HepG2 (cell line): ENCODE measurements around the gene NOL4L. TPM values are rescaled to one million over a fixed set of nuclear protein-coding genes. Genes with fewer than 3 reads are reported as not detected.

Experiments used
- ATAC-seq: fragments of 200-7000 bp; cut with Tn5 transposase; 3 replicates; pipeline ENCODE4 v1.9.1; 2020; ENCODE audit warnings: mild to moderate bottlenecking, moderate library complexity
- BruUV-seq: library from RNA; stranded (reverse); fragments of 400-500 nt; replicated peaks from 2 replicates; lab custom pipeline; 2021; lab: Mats Ljungman, UMichigan
- CTCF ChIA-PET: fragments of 300-600 bp; formaldehyde crosslinking; extraction: SDS; loops from one replicate; lab custom pipeline; 2021; ENCODE audit warnings: low total read pairs, inconsistent platforms, low intra/inter-chr PET ratio; lab: Yijun Ruan, JAX
- POLR2A ChIA-PET: fragments of 350-600 bp; sonication (Branson Sonifier 250); formaldehyde crosslinking; loops from one replicate; lab custom pipeline; 2020; ENCODE audit warnings: antibody characterized with exemption, inconsistent platforms; lab: Yijun Ruan, JAX
- DNase-seq: peaks from one replicate; pipeline ENCODE4 v3.0.0-alpha.2; 2015; ENCODE audit warnings: low spot score
- FAIRE-seq: peaks from 3 replicates; lab custom pipeline; 2011; peaks lifted over from hg19 to GRCh38; lab: Jason Lieb, UNC
- H2AFZ ChIP-seq: one replicate; pipeline ENCODE4 v1.6.1; 2011; ENCODE audit warnings: low read length, inconsistent platforms
- H3K27ac ChIP-seq: fragments of 300-600 bp; 3 replicates; pipeline ENCODE4 v1.8.0; 2011; ENCODE audit warnings: mixed run types, mild to moderate bottlenecking, mixed read lengths, low read length, inconsistent platforms; ENCODE audit not compliant: insufficient read depth; ENCODE audit errors: extremely low read length
- H3K27me3 ChIP-seq, 2 experiments: fragments of 200-600 bp in 1 of 2; 2 replicates in 1 of 2; 3 replicates in 1 of 2; pipeline versions ENCODE4 v1.6.0 to v1.8.0; 2011; ENCODE audit warnings: low read length in 2 of 2, mild to moderate bottlenecking in 2 of 2, moderate library complexity in 2 of 2, inconsistent platforms in 1 of 2; ENCODE audit not compliant: insufficient read depth in 2 of 2, control insufficient read depth in 1 of 2
- H3K36me3 ChIP-seq, 2 experiments: fragments of 200-600 bp in 1 of 2; replicated peaks in 1 of 2; 2 replicates in 1 of 2; 3 replicates in 1 of 2; pipeline versions ENCODE4 v1.5.1 to v1.8.0; 2011; ENCODE audit warnings: low read length in 2 of 2, inconsistent platforms in 1 of 2; ENCODE audit not compliant: insufficient read depth in 2 of 2, control insufficient read depth in 1 of 2
- H3K4me1 ChIP-seq: 2 replicates; pipeline ENCODE4 v1.5.1; 2012; ENCODE audit warnings: low read length, inconsistent platforms; ENCODE audit not compliant: insufficient read depth
- H3K4me2 ChIP-seq: 2 replicates; pipeline ENCODE4 v1.6.0; 2011; ENCODE audit warnings: low read depth, low read length, inconsistent platforms
- H3K4me3 ChIP-seq, 3 experiments: fragments of 200-600 bp in 1 of 3; sonication (generic), shearing (Covaris generic) in 1 of 3; replicated peaks in 1 of 3; 2 replicates each; pipeline ENCODE4 v1.5.1; 2011 to 2016; ENCODE audit warnings: low read length in 3 of 3, inconsistent platforms in 2 of 3, low read depth in 2 of 3, mild to moderate bottlenecking in 2 of 3, control low read depth in 1 of 3, mixed read lengths in 1 of 3; ENCODE audit not compliant: insufficient read depth in 1 of 3
- H3K79me2 ChIP-seq: one replicate; pipeline ENCODE4 v1.6.1; 2011; ENCODE audit warnings: low read length, inconsistent platforms; ENCODE audit not compliant: insufficient read depth
- H3K9ac ChIP-seq: 2 replicates; pipeline ENCODE4 v1.6.0; 2011; ENCODE audit warnings: mild to moderate bottlenecking, low read depth, low read length, inconsistent platforms; ENCODE audit not compliant: insufficient read depth
- H3K9me3 ChIP-seq: 2 replicates; pipeline ENCODE4 v1.5.1; 2012; ENCODE audit warnings: mild to moderate bottlenecking, low read length
- H4K20me1 ChIP-seq: 2 replicates; pipeline ENCODE4 v1.6.0; 2011; ENCODE audit warnings: inconsistent platforms, mild to moderate bottlenecking, low read length, moderate library complexity; ENCODE audit not compliant: insufficient read depth
- HES4 ChIP-seq: sonication (generic); formaldehyde crosslinking; IDR thresholded peaks from 2 replicates; pipeline ENCODE4 v1.9.0; 2021; ENCODE audit warnings: mild to moderate bottlenecking, missing genetic modification reagents, borderline replicate concordance
- HNRNPK ChIP-seq: fragments of 200-400 bp; formaldehyde crosslinking; IDR thresholded peaks from 2 replicates; pipeline ENCODE4 v1.6.1; 2018; ENCODE audit warnings: low read length, low read depth, moderate library complexity, mild to moderate bottlenecking; ENCODE audit not compliant: poor library complexity, severe bottlenecking
- MTA1 ChIP-seq: sonication (generic); formaldehyde crosslinking; IDR thresholded peaks from 2 replicates; pipeline ENCODE4 v1.4.0; 2020; ENCODE audit warnings: missing genetic modification reagents, mild to moderate bottlenecking, borderline replicate concordance
- POGZ ChIP-seq: sonication (generic); formaldehyde crosslinking; IDR thresholded peaks from 2 replicates; pipeline ENCODE4 v1.4.0; 2020; ENCODE audit warnings: mild to moderate bottlenecking, missing genetic modification reagents
- SP2 ChIP-seq: sonication (generic); formaldehyde crosslinking; IDR thresholded peaks from 2 replicates; pipeline ENCODE4 v1.5.1; 2020; ENCODE audit warnings: mild to moderate bottlenecking, missing genetic modification reagents
- ZNF276 ChIP-seq: sonication (generic); formaldehyde crosslinking; IDR thresholded peaks from 2 replicates; pipeline ENCODE4 v1.4.0; 2020; ENCODE audit warnings: mild to moderate bottlenecking, low read depth, missing genetic modification reagents
- ZNF343 ChIP-seq: sonication (generic); formaldehyde crosslinking; IDR thresholded peaks from 2 replicates; pipeline ENCODE4 v1.4.0; 2020; ENCODE audit warnings: mild to moderate bottlenecking, missing genetic modification reagents
- ZNF441 ChIP-seq: sonication (generic); formaldehyde crosslinking; IDR thresholded peaks from 2 replicates; pipeline ENCODE4 v1.7.0; 2021; ENCODE audit warnings: missing genetic modification reagents, borderline replicate concordance
- ZNF496 ChIP-seq: sonication (generic); formaldehyde crosslinking; IDR thresholded peaks from 2 replicates; pipeline ENCODE4 v1.8.1; 2023; ENCODE audit warnings: mild to moderate bottlenecking, moderate library complexity, missing genetic modification reagents; ENCODE audit not compliant: insufficient replicate concordance
- ZNF556 ChIP-seq: sonication (generic); formaldehyde crosslinking; IDR thresholded peaks from 2 replicates; pipeline ENCODE4 v1.4.0; 2020; ENCODE audit warnings: mild to moderate bottlenecking, missing genetic modification reagents, borderline replicate concordance
- ZNF724P ChIP-seq: sonication (generic); formaldehyde crosslinking; IDR thresholded peaks from 2 replicates; pipeline ENCODE4 v1.8.0; 2022; ENCODE audit warnings: missing genetic modification reagents, borderline replicate concordance
- WGBS: methylation state at CpG from one replicate; pipeline ENCODE4 v1.1.6; 2017; ENCODE audit warnings: low lambda C conversion rate; 5-methylcytosine and 5-hydroxymethylcytosine counted together
- in situ Hi-C: cut with HindIII; loops from 2 replicates; pipeline ENCODE4 v1.10.0; 2017; ENCODE audit warnings: low pct_unique_long_range_greater_than_20kb; ENCODE audit not compliant: extremely low pct_ligation_motif_present
- intact Hi-C: fragments of 100-400 bp; cut with micrococcal nuclease; formaldehyde crosslinking; loops from one replicate; pipeline ENCODE4 v1.10.0; 2022; ENCODE audit not compliant: unreplicated experiment
- polyA plus RNA-seq, 8 experiments: library from polyadenylated mRNA; depleted of rRNA in 3 of 8; stranded (reverse) in 7 of 8; unstranded in 1 of 8; fragments of >200 nt; fragmentation: Illumina TruSeq in 4 of 8; extraction: Trizol in 4 of 8; gene quantifications; 2 replicates each; pipeline versions ENCODE4 v1.2.1 to v1.2.3, GENCODE V29; 2011 to 2016; ENCODE audit warnings: low read depth in 4 of 8, missing spikeins in 1 of 8, mixed read lengths in 1 of 8; ENCODE audit not compliant: insufficient read depth in 1 of 8
- total RNA-seq, 5 experiments: library from RNA; depleted of rRNA; stranded (reverse); fragments of >200 nt; fragmentation: Illumina TruSeq; extraction: Trizol; gene quantifications; 2 replicates each; pipeline ENCODE4 v1.2.3, GENCODE V29; 2016; ENCODE audit warnings: low read depth in 1 of 5

The NOL4L gene
- total and polyA plus RNA-seq, 2 of the 13 experiments (the other 11 are each of a cell fraction or from before 2014, with no cell fraction given): 16.6 to 35.4 TPM

GRCh38 chr20:32600681-32601237 is 15.6 kb upstream of the NOL4L start:
- POLR2A ChIA-PET: no interaction called here
- in situ Hi-C loops: no loop called here
- H3K9ac ChIP-seq: no peak overlapping the region

More at GRCh38 chr20:32600681-32601237, 15.6 kb upstream of the NOL4L start:
- ATAC-seq: peak; percentile 14; the same call in 2 of the 3 replicates
- H3K36me3 ChIP-seq: no peaks in the 10 kb centered on the region
- CTCF ChIA-PET: no interaction called here
- peaks cover 20% of the 10 kb centered on the region for H3K4me1 ChIP-seq
- no peak overlapping the region for H3K27ac ChIP-seq
- DNase-seq: no peak
- no TSS peak for BruUV-seq
- no peaks in the 10 kb centered on the region for H3K79me2 ChIP-seq
- no peak for FAIRE-seq
- H3K4me3 ChIP-seq: no peak overlapping the region
- no peak for TF ChIP-seq HNRNPK
- TF ChIP-seq SP2 (CRISPR knock-in tag): 0 out of 2 replicates have a peak, but pooled peaks have one; percentile 15
- TF ChIP-seq ZNF496 (CRISPR knock-in tag): no peak
- 0 out of 2 replicates have a peak, but pooled peaks have one; percentile 30 for TF ChIP-seq ZNF556 (CRISPR knock-in tag)
- TF ChIP-seq MTA1: 0 out of 2 replicates have a peak, but pooled peaks have one; percentile 20
- no peak for TF ChIP-seq ZNF724P (CRISPR knock-in tag)
- 0 out of 2 replicates have a peak, but pooled peaks have one; percentile 29 for TF ChIP-seq ZNF343
- TF ChIP-seq ZNF441 (CRISPR knock-in tag): 0 out of 2 replicates have a peak, but pooled peaks have one; percentile 31
- 0 out of 2 replicates have a peak, but pooled peaks have one; percentile 35 for TF ChIP-seq ZNF276
- no peak for TF ChIP-seq HES4 (CRISPR knock-in tag)
- TF ChIP-seq POGZ (CRISPR knock-in tag): no peak
- H2AFZ ChIP-seq: no peak overlapping the region
- H3K27me3 ChIP-seq: peaks cover 33 to 73% of the 10 kb centered on the region in 2 experiments
- H3K4me2 ChIP-seq: no peak overlapping the region
- no peaks in the 10 kb centered on the region for H3K9me3 ChIP-seq
- H4K20me1 ChIP-seq: no peaks in the 10 kb centered on the region
- WGBS: 38% methylated on average over 7 of the region's 7 CpGs
- intact Hi-C loops: no loop called here
